GM12878 (cell line): ENCODE data around the gene TMPRSS6. TPM values are rescaled to one million over a fixed set of nuclear protein-coding genes. Genes with fewer than 3 reads are reported as not detected.

ENCODE experiments used
- BCL3 ChIP-seq: IDR thresholded peaks from 2 replicates; pipeline ENCODE4 v1.6.1; 2011; ENCODE audit warnings: borderline replicate concordance, low read depth, mild to moderate bottlenecking, moderate library complexity, low read length; ENCODE audit not compliant: insufficient read depth, poor library complexity, severe bottlenecking
- CHD2 ChIP-seq: IDR thresholded peaks from 2 replicates; pipeline ENCODE4 v1.6.1; 2011; ENCODE audit warnings: low read depth, low read length, improper control_type of control experiment, borderline replicate concordance
- CTCF ChIP-seq, 3 experiments: IDR thresholded peaks in 2 of 3; conservative IDR thresholded peaks in 1 of 3; 2 replicates each; pipeline ENCODE4 v1.5.1; 2011; ENCODE audit warnings: low read depth in 3 of 3, low read length in 3 of 3, mild to moderate bottlenecking in 3 of 3, control low read depth in 2 of 3, moderate library complexity in 2 of 3, inconsistent platforms in 1 of 3, mixed read lengths in 1 of 3; ENCODE audit not compliant: control insufficient read depth in 2 of 3, insufficient read depth in 1 of 3; ENCODE audit errors: extremely low read depth in 1 of 3
- E4F1 ChIP-seq: fragments of 450-650 bp; IDR thresholded peaks from 2 replicates; pipeline ENCODE4 v1.6.1; 2018; ENCODE audit warnings: borderline replicate concordance, mild to moderate bottlenecking; ENCODE audit not compliant: partially characterized antibody
- GABPA ChIP-seq: IDR thresholded peaks from 2 replicates; pipeline ENCODE4 v1.6.1; 2014; ENCODE audit warnings: antibody characterized with exemption, low read depth, mild to moderate bottlenecking, inconsistent platforms
- GATAD2B ChIP-seq: fragments of 450-650 bp; conservative IDR thresholded peaks from 2 replicates; pipeline ENCODE4 v1.6.1; 2017; ENCODE audit warnings: low read depth, mild to moderate bottlenecking, moderate library complexity
- IKZF2 ChIP-seq, 2 experiments: fragments of 450-650 bp; IDR thresholded peaks; 2 replicates each; pipeline ENCODE4 v1.6.1; 2017; ENCODE audit warnings: mild to moderate bottlenecking in 2 of 2, moderate library complexity in 2 of 2
- IRF3 ChIP-seq: fragments of 450-650 bp; IDR thresholded peaks from 2 replicates; pipeline ENCODE4 v1.6.1; 2014; ENCODE audit warnings: mild to moderate bottlenecking
- JUND ChIP-seq: IDR thresholded peaks from 2 replicates; pipeline ENCODE4 v1.6.1; 2012; ENCODE audit warnings: low read depth, mild to moderate bottlenecking, low read length, improper control_type of control experiment, moderate library complexity
- MAX ChIP-seq: IDR thresholded peaks from 2 replicates; pipeline ENCODE4 v1.6.1; 2012; ENCODE audit warnings: low read depth, low read length, improper control_type of control experiment
- MXI1 ChIP-seq: fragments of 150-350 bp; IDR thresholded peaks from 2 replicates; pipeline ENCODE4 v1.6.1; 2011; ENCODE audit warnings: low read depth, mild to moderate bottlenecking, inconsistent platforms, low read length, improper control_type of control experiment
- MYB ChIP-seq: fragments of 150-350 bp; IDR thresholded peaks from 2 replicates; pipeline ENCODE4 v1.6.1; 2014; ENCODE audit warnings: mild to moderate bottlenecking, low read depth, low read length, borderline replicate concordance
- NFXL1 ChIP-seq: fragments of 450-650 bp; IDR thresholded peaks from 2 replicates; pipeline ENCODE4 v1.6.1; 2017; ENCODE audit warnings: antibody characterized with exemption, mild to moderate bottlenecking, borderline replicate concordance
- SMAD1 ChIP-seq: fragments of 450-650 bp; IDR thresholded peaks from 2 replicates; pipeline ENCODE4 v1.6.1; 2018; ENCODE audit warnings: mild to moderate bottlenecking, low read depth; ENCODE audit not compliant: partially characterized antibody
- SUZ12 ChIP-seq: fragments of 200-600 bp; sonication (generic); IDR thresholded peaks from one replicate; pipeline ENCODE4 v1.6.1; 2018; ENCODE audit warnings: antibody characterized with exemption, mild to moderate bottlenecking; ENCODE audit not compliant: unreplicated experiment
- YY1 ChIP-seq: IDR thresholded peaks from 2 replicates; pipeline ENCODE4 v1.6.1; 2011; ENCODE audit warnings: low read depth, mild to moderate bottlenecking, low read length
- ZBTB4 ChIP-seq: fragments of 450-650 bp; formaldehyde crosslinking; IDR thresholded peaks from 2 replicates; pipeline ENCODE4 v1.4.0; 2022; ENCODE audit warnings: mild to moderate bottlenecking, moderate library complexity
- polyA plus RNA-seq, 11 experiments: library from polyadenylated mRNA; depleted of rRNA in 4 of 11; unstranded in 6 of 11; stranded (reverse) in 5 of 11; fragments of >200 nt; fragmentation: Nextera tagmentation in 4 of 11; fragmentation: Illumina TruSeq in 1 of 11; extraction: Ambion mirVana in 4 of 11; extraction: Trizol in 1 of 11; gene quantifications; 1 replicate in 1 of 11; 2 replicates in 10 of 11; pipeline versions ENCODE4 v1.2.1 to v1.2.3, GENCODE V29; 2011 to 2016; ENCODE audit warnings: inconsistent platforms in 2 of 11, missing spikeins in 2 of 11, low read depth in 1 of 11
- total RNA-seq, 4 experiments: library from RNA; depleted of rRNA in 3 of 4; stranded (reverse); fragments of >200 nt in 3 of 4; fragmentation: Illumina TruSeq in 1 of 4; extraction: Trizol in 1 of 4; gene quantifications; 2 replicates each; pipeline versions ENCODE4 v1.2.1 to v1.2.3, GENCODE V29; 2013 to 2021

Gene TMPRSS6
- total and polyA plus RNA-seq, 10 of the 15 experiments (the other 5 are each of a cell fraction or from before 2014, with no cell fraction given): 0.06 to 0.69 (median 0.19) TPM; not detected in 6

GRCh38 chr22:37060801-37061610 is 48.5 kb downstream of the TMPRSS6 start (continued):
- TF ChIP-seq IKZF2 (IDR thresholded peaks at IDR 0.05) (peak; percentile 71 to 82), E4F1 (no peak), ZBTB4 (CRISPR knock-in tag) (no peak), BCL3 (peak; percentile 38), MAX (no peak), IRF3 (no peak), MYB (no peak), CTCF (IDR thresholded peaks at IDR 0.05 in 2 of 3, conservative IDR thresholded peaks at IDR 0.05 in 1 of 3; ENCODE audit: control insufficient read depth in 2 of 3, extremely low read depth in 1 of 3, insufficient read depth in 1 of 3, low read depth in 3 of 3, low read length in 3 of 3) (no peak), SUZ12 (no peak), NFXL1 (no peak), JUND (0 out of 2 replicates have a peak, but pooled peaks have one; percentile 12), GABPA (no peak), MXI1 (no peak), YY1 (0 out of 2 replicates have a peak, but pooled peaks have one; percentile 21), GATAD2B (0 out of 2 replicates have a peak, but pooled peaks have one; percentile 18), CHD2 (no peak), SMAD1 (no peak)
